ENCODE measurements around the gene ANGPTL1.

Gene ANGPTL1, protein sequence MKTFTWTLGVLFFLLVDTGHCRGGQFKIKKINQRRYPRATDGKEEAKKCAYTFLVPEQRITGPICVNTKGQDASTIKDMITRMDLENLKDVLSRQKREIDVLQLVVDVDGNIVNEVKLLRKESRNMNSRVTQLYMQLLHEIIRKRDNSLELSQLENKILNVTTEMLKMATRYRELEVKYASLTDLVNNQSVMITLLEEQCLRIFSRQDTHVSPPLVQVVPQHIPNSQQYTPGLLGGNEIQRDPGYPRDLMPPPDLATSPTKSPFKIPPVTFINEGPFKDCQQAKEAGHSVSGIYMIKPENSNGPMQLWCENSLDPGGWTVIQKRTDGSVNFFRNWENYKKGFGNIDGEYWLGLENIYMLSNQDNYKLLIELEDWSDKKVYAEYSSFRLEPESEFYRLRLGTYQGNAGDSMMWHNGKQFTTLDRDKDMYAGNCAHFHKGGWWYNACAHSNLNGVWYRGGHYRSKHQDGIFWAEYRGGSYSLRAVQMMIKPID

DNA sequence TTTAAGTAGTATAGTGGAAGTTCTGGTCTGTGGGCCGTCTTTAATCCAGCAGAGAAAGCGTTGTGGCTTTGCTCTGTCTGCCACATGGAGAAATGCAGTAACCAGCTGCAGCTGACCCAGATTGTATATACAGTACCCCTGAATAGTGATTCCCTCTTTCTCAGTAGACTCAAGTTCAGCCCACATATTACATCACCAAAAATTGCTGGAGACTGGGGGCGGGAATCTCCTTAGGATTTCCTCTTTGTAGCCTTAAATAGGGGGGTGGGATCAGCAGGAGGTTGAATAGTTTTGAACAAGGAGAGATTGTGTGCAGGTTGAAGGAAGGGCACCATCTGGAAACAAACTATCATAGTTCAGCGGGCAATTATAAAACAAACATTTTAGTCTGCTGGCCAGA is at the start of gene ANGPTL1:
TSS of gene ANGPTL1 (minus strand) at position 134 of the 400 bp plus-strand sequence. CDS start 5,301 bp downstream, outside the sequence.
- no peak for DNase-seq

DNA sequence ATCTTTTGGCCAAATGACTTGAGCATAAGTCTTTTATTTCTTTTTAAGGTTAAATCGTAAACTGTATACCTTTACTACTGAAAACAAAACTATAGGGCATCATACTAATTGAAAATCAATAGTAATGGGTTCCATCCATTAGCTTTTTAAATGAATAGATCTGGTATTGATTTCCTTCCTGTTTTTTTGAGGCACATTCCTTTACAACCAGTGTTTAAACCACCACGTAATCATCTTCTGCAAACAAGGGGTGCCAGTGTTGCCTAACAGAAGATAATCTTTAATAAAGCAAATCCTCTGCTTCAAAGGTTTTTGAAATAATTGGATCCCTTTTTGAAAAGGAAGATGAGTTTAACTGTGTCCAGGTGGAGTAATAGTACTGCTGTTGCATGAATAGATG is 48.7 kb upstream of the ANGPTL1 start:
- DNase-seq = no peak

DNA sequence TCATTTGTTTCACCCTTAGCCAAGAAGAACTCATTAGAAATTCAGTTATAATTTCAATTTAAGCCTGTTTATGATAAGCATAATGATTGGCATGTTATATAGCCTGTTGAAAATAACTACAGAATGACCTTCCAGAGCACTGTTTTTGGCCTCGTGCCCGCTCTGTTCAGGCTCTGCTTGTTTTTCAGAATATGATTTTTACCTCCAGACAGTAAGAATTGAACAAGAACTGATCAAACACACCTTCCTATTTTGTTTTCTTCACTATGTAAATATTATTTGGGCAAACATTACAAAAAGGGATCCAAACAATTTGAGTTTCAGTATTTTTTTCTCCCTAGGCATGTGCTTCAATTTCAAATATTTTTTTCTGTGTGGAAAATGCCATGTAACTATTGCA is 48.1 kb upstream of the ANGPTL1 start:
- DNase-seq = no peak

DNA sequence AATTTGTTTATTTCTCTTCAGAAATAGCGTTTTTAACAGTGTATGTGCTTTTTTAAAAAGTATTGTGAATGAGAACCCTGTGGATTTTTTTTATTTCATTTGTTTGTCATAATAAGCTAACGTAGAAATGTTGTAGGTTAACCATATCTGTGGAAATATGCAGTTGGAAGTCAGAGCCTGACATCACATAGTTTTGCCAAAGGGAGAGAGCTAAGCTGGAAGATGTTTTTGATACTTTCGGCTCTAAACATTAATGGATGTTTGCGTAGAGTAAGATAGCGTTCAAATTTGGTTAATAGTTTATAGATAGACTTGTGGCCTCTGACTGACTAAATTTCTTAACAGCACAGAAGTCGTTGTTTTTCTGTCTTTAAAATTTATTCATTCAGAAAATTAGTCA is 47.4 kb upstream of the ANGPTL1 start:
- DNase-seq = no peak

DNA sequence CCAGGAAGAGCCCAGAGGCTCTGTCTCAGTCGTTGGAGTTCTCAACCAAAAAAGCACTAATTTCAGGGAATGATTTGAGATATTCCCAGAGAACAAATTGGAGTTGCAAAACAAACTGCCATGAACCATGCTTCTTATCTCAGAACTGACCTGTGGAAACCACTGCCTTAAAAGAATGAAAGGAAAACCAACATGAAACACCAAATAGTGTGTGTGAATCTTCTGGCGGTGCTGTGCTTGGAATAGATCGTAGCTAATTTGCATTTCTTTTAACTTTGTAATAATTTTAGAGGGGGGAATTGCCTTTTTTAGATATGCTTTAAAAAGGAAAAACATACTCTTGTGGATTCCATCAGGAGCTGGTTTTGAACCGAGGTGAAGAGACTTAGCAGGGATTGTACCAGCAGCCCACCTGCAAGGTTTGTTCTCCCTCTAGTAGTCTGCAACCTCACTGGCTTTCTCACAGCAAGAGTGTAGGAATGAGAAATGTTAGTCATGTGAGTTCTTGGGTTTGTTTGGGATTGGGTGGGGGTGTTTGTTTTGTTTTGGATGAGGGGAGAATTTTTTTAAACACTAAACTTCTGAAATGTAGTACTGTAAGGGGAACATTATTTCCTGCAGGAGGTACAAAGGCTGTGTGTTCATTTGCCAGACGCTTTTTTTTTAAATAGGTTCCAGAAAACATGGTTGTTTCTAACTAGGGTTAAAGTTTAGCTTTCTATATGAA is 45.7 kb upstream of the ANGPTL1 start:
- no peak for DNase-seq

DNA sequence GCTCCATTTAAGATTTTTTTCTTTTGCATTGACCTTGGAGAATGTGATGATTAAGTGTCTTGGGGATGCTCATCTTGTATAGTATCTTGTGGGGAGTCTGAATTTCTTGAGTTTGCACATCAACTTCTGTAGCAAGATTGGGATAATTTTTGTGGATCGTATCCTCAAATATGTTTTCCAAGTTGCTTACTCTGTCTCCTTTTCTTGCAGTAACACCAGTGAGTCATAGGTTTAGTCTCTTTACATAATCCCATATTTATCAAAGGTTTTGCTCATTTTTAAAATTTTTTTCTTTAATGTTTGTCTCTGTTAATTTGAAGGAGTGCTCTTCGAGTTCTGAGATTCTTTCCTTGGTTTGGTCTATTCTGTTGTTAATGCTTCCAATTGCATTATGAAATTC is 41.7 kb upstream of the ANGPTL1 start:
- DNase-seq = no peak

DNA sequence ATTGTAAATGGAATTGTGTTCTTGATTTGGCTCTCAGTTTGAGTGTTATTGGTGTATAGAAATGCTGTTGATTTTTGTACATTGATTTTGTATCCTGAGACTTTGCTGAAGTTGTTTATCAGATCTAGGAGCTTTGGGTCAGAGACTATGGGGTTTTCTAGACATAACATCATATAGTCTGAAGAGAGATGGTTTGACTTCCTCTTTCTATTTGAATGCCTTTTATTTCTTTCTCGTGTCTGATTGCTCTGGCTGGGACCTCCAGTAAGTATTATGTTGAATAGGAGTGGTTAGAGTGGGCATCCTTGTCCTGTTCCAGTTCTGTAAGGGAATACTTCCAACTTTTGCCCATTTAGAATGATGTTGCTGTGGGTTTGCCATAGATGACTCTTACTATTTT is 39.1 kb upstream of the ANGPTL1 start:
- DNase-seq = no peak

DNA sequence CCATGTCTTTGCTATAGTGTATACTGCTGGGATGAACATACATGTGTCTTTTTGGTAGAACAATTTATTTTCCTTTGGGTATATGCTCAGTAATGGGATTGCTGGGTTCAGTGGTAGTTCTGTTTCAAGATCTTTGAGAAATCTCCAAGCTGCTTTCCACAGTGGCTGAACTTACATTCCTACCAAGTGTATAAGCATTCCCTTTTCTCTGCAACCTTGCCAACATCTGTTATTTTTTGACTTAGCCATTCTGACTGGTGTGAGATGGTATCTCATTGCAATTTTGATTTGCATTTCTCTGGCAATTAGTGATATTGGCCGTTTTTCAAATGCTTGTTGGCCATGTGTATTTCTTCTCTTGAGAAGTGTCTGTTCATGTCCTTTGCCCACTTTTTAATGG is 37.5 kb upstream of the ANGPTL1 start:
- no peak for DNase-seq

DNA sequence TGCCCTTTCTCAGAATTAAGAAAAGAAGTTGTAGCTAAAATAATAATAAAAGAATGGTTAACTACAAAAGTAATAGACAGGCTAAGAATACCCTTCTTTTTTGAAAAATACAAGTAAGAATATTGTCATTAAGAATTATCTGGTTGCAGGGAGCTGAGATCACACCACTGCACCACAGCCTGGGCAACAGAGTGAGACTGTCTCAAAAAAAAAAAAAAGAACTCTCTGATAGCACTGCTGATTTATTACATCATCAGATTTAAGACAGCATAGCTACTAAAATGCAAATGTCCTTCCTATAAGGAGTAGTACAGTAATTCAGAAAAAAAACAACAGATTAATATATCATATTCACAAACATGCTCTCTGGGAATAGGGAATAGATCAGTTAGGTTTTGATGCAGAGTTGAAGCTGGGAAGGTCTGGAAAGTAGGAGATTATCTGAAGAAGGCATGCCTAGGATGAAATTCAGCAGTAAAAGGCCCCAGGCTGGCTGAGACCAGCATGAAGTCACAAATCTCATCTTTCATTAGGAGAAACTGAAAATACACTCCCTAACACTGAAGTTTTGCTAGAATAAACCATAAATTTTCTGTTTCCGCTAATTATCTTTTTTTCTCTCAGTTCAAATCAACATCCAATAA is 30.7 kb upstream of the ANGPTL1 start:
- no peak for DNase-seq

DNA sequence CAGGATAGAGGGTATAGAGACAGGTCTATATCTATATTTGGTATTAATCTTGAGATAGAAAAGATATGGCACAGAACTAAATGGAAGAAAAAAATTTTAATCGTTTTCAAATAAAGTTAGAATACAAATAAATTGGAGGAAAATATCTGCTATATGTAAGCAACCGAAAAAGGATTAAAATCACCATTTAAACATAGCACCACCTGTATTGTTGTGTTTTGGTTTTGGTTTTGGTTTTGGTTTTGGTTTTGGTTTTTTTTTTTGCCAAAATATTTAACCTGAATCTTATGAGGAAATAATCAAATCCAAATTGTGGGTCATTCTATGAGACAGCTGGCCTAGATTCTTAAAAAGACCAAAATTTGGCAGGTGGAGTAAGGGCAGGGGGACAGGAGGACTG is 28.5 kb upstream of the ANGPTL1 start:
- DNase-seq = no peak

DNA sequence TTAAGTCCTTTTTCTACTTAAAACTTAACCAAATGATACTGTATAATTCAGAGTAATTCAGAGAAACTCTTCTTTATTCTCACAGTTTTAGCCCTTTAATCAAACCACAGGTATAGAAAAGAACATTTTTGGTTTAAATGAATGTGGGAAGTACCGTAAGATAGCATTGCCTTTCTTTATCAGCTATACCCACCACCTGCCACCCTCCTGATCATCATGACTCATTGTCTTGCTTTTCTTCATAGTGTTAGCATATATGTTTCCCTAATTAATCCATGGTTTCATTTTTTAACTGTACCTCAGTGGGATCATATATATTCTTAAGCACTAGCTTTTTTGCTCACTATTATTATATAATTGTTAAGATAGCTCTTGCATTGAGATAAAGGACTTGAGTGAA is 27.5 kb upstream of the ANGPTL1 start:
- no peak for DNase-seq

DNA sequence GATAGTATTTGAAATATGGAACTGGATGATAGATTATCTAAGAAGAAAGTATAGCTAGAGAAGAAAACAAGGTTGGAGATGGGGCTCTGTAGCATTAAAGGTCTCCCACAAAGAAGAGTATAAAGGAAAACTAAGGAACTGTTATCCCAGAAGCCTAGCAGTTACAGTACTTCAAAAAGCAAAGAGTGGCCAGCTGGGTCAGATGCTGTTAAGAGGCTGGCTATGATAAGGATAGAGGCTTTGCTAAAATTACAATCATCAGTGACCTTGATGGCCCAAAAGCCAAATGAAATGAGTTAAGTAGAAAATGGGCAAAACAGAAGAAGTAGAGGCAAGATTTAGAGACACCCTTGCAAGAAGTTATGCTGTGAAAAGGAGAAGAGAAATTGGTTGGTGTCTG is 25.1 kb upstream of the ANGPTL1 start:
- no peak for DNase-seq

DNA sequence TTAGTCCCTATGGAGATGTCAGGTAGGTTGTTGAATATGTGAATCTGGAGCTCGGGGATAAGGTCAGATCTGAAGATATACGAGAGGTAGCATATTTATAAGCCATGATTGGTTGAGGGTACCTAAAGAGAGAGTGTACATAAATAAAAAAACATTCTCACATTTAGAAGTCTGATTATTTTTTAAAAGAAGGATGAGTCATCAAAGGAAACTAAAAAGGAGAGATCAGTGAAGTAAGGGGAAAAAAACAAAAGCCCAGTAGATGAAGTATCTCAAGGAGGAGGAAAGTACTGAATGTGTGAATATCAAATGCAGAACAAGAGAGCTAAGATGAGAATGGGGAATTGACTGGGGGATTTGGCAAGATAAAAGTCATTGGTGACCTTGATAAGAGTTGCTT is 15.7 kb upstream of the ANGPTL1 start:
- DNase-seq = no peak

DNA sequence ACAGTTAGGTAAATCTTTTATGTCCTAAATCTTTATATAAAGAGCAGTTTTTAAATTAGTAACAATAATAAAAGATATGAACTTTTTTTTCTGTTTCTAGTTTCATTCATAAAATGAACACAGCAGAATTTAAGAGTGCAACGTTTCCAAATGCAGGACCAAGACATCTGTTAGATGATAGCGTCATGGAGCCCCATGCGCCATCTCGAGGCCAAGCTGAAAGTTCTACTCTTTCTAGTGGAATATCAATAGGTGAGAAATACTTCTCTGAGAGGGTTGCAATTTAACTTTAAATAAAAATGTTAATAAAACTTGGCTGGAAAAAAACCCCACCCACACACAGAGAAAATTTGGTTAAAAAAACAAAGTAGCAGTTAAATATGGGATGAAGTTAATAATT is 15.0 kb upstream of the ANGPTL1 start:
- DNase-seq = no peak

DNA sequence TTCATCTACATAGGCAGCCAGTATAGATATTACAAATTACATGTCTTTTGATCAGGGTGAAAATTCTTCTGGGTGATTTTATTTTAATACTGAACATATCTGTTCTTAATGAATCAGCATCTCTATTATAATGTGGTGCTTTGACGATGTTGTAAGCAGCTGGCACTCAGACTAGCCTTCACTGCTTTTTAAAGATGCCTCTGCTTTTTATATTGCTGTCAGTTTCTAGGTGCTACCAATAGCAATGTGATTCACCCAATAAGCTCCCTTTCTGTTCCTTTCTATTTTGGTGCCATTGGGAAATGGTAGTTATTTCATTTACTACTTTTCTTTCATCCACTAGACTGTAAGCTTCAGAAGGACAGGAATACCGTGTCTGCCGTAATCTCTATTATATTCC is 11.1 kb upstream of the ANGPTL1 start:
- no peak for DNase-seq

DNA sequence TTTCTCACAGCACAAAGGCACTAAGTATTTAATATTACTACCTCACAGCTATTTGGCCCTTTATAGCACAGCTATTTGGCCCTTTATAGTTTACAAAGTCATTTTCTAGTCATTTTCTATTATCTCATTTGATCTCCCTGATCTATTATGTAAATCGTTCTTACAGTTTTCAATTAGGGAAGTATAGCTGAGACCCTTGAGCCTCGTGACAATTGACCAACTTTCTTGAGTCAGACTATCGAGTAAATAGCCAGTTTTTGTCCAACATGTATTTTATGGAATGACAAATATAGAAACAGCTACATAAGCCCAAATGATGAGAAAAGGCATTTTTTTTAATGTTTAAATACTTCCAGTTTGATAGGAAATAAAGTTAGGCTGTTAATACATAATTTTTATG is 7.0 kb upstream of the ANGPTL1 start:
- DNase-seq = no peak

DNA sequence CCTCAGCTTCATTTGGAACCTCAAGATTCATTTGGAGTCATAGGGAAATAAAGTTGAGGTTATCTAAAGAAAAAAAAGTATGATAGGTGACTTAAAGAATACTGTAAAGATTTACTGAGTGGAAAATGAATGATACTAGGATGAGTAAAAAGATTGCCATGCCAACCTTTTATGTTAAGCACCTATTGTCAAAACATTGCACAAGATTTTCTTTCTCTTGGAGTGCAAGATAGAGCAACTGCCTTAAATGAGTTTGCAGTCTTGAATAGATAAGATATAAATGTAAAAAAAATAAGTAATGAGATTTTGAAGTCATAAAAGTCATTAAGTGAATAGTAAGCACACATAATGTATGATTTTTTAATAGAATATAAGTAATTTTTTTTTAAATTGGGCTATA is 5.1 kb upstream of the ANGPTL1 start:
- no peak for DNase-seq

DNA sequence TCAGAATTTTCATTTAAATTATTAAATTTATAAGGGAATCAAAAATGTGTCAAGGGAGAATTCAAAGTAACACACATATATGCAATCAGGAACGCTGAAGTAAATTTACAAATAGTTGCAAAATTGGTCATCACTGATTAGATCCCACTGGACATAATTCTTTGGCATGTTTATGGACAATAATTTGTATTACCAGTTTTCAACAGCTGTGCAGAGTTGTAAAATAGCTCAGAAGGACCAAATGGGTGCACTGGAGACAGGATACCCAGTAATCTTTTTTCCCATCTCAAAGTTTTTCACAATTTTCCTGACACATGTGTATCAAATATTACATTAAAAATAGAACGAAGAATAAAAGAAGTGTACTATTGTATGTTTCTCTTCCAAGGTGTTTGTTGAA is 4.1 kb upstream of the ANGPTL1 start:
- DNase-seq = no peak

DNA sequence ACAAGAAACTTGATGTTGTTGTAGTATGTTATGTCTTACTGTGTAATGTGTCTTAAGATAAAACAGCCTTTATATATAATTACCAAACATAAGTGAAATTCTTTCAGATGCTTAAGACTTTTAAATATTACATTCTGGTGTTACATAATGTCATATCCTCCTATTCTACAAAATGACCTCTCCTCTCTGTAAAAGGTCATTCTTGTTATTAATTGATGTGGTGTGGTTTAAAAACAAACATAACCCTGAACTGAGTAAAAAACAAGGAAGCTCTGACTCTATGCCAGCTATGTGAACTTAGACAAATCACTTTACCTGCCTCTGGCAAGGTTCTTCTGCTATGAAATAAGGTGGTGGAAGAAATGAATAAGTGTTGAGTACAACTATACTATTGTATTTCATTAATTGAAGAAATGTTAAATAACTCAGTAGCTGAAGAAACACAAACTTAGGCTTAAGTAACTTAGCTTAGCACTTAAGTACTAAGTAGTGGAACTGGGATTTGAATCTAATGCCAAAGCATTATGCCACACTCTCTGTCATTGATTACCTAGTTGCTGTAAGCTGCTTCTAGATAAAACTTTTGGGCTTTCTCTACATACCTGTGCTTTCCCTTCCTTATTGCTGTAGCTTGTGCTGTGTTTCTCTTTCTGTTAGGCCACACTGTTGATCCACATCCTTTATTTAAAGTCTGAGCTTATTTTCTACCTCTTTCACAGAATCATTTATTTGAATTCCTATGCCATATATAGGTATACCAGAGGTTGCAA is 859 bp upstream of the ANGPTL1 start:
- DNase-seq = no peak

DNA sequence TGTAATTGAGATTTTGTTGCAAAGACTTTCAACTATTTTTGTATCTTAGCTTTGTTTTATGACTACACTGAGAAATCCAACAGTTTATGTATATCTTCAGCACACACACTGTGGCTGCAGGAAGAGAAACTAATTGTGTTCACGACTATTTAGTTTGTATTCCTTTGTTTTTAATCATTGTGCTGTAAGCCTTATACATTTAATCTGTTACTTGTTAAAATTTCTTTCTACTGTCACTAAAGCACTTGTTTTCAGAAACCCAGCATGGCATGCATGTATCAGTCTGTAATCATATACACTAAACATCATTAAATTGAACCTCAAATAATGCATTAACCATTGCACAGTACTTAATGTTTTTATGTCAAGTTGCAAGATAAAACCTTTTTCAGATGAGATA is 656 bp downstream of the ANGPTL1 start:
- no peak for DNase-seq

DNA sequence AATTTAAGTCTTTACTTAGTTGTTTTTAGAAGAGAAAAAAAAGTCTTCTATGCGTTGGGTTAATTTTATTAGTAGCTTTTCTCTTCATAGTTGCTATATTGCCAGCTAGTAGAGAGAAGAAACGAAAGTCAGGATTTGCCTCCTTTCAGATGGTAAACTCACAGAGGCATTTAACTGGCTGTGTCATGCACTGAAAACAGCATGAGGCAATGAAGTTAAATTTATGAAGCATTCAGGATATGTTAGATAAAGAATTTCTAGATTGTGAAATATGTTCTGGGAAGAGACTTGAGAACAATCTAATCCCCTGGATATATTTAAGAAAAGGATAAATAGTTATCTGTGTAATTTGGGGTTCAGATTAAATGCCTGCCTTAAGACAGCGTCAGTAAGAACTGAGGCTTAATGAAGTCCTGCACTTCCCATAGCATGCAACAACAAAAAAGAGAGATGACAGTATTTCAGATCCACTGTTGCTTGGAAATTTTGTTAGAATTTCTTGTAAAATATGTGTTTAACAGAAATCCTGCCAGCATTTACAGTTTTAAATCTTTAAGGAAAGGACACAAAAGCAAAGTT is 1.7 kb downstream of the ANGPTL1 start:
- no peak for DNase-seq

DNA sequence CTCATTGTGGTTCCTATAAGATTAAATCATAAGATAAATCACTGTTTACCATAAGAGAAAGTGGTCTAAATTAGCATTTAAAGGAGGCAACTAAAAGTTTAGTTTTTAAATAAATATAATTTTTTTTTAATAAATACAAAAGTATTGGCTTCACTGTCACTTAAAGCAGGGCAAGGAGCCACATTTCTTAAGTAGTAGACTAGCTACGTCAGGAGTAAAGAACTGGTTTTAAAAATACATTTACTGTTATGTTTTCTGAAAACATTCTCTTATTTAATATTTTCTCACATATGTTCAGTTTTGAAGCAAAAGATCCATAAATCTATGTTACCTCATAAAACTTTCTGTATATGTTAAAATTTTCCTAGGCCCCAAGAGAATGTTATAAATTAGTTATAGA is 2.2 kb downstream of the ANGPTL1 start:
- no peak for DNase-seq

DNA sequence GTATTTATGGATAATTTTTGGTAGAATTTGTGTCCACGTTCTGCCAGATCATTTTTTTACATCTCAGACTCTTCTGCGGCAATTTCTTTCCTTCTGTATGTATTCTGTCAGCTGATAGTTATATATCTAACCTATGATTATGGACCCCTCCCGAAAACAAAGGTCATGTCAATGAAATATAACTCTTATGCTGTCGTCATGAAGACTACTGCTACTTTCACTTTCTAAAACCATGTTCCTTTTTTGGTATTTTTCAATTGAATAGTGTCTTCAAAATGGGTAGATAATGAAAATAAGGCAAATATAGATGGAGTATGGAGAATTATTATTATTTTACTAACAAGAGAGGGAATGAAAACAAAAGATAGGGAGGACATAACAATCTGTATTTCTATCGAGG is 3.2 kb downstream of the ANGPTL1 start:
- DNase-seq = no peak

Measured in NCI-H146 (cell line).